GM12892 (cell line): ENCODE results near the gene GRIP2.

Source experiments
- POLR2A ChIP-seq: IDR thresholded peaks from 2 replicates; pipeline ENCODE4 v1.6.1; 2011; ENCODE audit warnings: low read depth, low read length, control low read depth
- POLR2AphosphoS5 ChIP-seq: IDR thresholded peaks from 2 replicates; pipeline ENCODE4 v1.6.1; 2011; ENCODE audit warnings: low read depth, low read length, control low read depth
- TAF1 ChIP-seq: IDR thresholded peaks from 2 replicates; pipeline ENCODE4 v1.6.1; 2011; ENCODE audit warnings: low read depth, mild to moderate bottlenecking, control low read depth, low read length, borderline replicate concordance

DNA sequence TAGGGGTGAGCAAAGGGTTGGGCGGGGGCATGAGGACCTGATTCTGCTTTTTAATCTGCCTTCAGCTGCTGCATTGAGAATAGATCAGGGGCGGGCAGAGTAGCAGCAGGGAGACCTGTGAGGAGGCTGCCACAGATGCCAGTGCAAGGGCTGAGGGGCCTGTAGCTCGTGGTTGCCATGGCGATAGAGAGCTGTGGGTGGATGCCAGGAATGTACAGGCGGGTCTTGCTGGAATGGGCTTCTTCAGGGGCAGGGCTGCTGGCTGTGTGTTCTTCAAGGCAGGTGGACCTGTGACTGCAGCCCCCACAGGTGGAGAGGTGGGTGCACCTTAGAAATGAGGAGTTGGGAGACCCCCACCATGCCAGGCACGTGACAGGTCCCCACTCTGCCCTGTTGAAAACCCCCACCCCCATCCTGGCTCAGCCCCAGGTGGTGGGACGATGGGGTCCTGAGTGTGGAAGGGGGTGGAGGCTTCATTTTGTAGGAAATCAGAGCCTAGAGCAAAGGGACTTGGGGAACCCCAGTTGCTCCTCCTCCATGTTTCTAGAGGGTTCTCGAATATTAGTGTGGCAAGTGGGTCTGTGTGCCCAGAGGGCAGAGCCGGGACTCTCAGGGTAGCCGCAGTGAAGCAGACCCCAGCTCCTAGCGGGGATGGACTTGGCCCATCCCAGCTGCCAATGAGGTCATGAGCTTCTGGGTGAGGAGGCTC lies 99.5 kb downstream of the GRIP2 start:
- TF ChIP-seq TAF1, result no peak
- no peak for TF ChIP-seq POLR2A
- no peak for TF ChIP-seq POLR2AphosphoS5
